PC-3 (cell line): ENCODE measurements around the gene MAPK1. TPM values are rescaled to one million over a fixed set of nuclear protein-coding genes. Genes with fewer than 3 reads are reported as not detected.

Source experiments
- ATAC-seq: fragments of 200-7000 bp; cut with Tn5 transposase; 2 replicates; pipeline ENCODE4 v1.9.1; 2020; ENCODE audit warnings: mild to moderate bottlenecking, moderate library complexity
- BruUV-seq: library from RNA; stranded (reverse); fragments of 400-500 nt; replicated peaks from 2 replicates; lab custom pipeline; 2021; lab: Mats Ljungman, UMichigan
- CTCF ChIA-PET: fragments of 300-600 bp; sonication (Branson Sonifier 250); formaldehyde crosslinking; loops from one replicate; lab custom pipeline; 2022; ENCODE audit warnings: antibody characterized with exemption; lab: Charles Lee
- POLR2A ChIA-PET: fragments of 300-600 bp; sonication (Branson Sonifier 250); formaldehyde crosslinking; loops from one replicate; lab custom pipeline; 2022; ENCODE audit warnings: antibody characterized with exemption; ENCODE audit not compliant: unreplicated experiment; lab: Charles Lee
- DNase-seq: peaks from one replicate; pipeline ENCODE4 v3.0.0-alpha.2; 2015
- H2AFZ ChIP-seq: fragments of 300-600 bp; sonication (generic); 2 replicates; pipeline ENCODE4 v1.6.0; 2016; ENCODE audit warnings: antibody characterized with exemption, low read length
- H3F3A ChIP-seq: fragments of 300-600 bp; sonication (generic); one replicate; pipeline ENCODE4 v1.6.0; 2017; ENCODE audit warnings: antibody characterized with exemption, low read length, control low read depth, mild to moderate bottlenecking; ENCODE audit not compliant: unreplicated experiment
- H3K27ac ChIP-seq: fragments of 300-600 bp; sonication (generic); 2 replicates; pipeline ENCODE4 v1.5.1; 2016; ENCODE audit warnings: mild to moderate bottlenecking, low read length
- H3K27me3 ChIP-seq: fragments of 300-600 bp; sonication (generic); 2 replicates; pipeline ENCODE4 v1.6.1; 2016; ENCODE audit warnings: low read length, mixed read lengths
- H3K36me3 ChIP-seq: fragments of 300-600 bp; sonication (generic); 2 replicates; pipeline ENCODE4 v1.6.1; 2016; ENCODE audit warnings: low read depth, mixed run types, low read length, mixed read lengths
- H3K4me1 ChIP-seq: fragments of 300-600 bp; sonication (generic); 2 replicates; pipeline ENCODE4 v1.5.1; 2016; ENCODE audit warnings: low read length; ENCODE audit not compliant: insufficient read depth
- H3K4me2 ChIP-seq: fragments of 300-600 bp; sonication (generic); 2 replicates; pipeline ENCODE4 v1.6.0; 2016; ENCODE audit warnings: low read length
- H3K4me3 ChIP-seq: fragments of 300-600 bp; sonication (generic); 2 replicates; pipeline ENCODE4 v1.5.1; 2016; ENCODE audit warnings: mild to moderate bottlenecking, low read length, mixed read lengths
- H3K79me2 ChIP-seq: fragments of 300-600 bp; sonication (generic); 2 replicates; pipeline ENCODE4 v1.6.1; 2017; ENCODE audit warnings: low read length, mixed read lengths
- H3K9ac ChIP-seq: fragments of 300-600 bp; sonication (generic); 2 replicates; pipeline ENCODE4 v1.6.0; 2016; ENCODE audit warnings: mild to moderate bottlenecking, low read length
- H3K9me2 ChIP-seq: fragments of 300-600 bp; sonication (generic); replicated peaks from 2 replicates; pipeline ENCODE4 v1.6.1; 2016; ENCODE audit warnings: mixed run types, low read length, mixed read lengths
- H3K9me3 ChIP-seq: fragments of 300-600 bp; sonication (generic); 2 replicates; pipeline ENCODE4 v1.6.1; 2016; ENCODE audit warnings: low read length, mixed read lengths
- H4K20me1 ChIP-seq: fragments of 300-600 bp; sonication (generic); 2 replicates; pipeline ENCODE4 v1.6.1; 2016; ENCODE audit warnings: low read length, mixed read lengths
- EZH2 ChIP-seq: fragments of 300-600 bp; sonication (generic); IDR thresholded peaks from one replicate; pipeline ENCODE4 v1.6.1; 2017; ENCODE audit warnings: antibody characterized with exemption, mild to moderate bottlenecking, low read length; ENCODE audit not compliant: unreplicated experiment
- EZH2phosphoT487 ChIP-seq: fragments of 300-600 bp; sonication (generic); IDR thresholded peaks from 2 replicates; pipeline ENCODE4 v1.6.1; 2018; ENCODE audit warnings: mild to moderate bottlenecking, antibody characterized with exemption, low read length, borderline replicate concordance
- intact Hi-C: fragments of 100-400 bp; cut with micrococcal nuclease; formaldehyde crosslinking; loops from 2 replicates; pipeline ENCODE4 v1.9.0; 2023
- total RNA-seq: library from RNA; depleted of rRNA; stranded (reverse); fragments of >200 nt; gene quantifications from 2 replicates; pipeline ENCODE4 v1.2.3, GENCODE V29; 2014
- TF ChIP-seq, protein P1 (sequence below): fragments of 300-600 bp; sonication (generic); conservative IDR thresholded peaks from 2 replicates; pipeline ENCODE4 v1.5.1; 2017; ENCODE audit warnings: antibody characterized with exemption, low read depth, mild to moderate bottlenecking, low read length

MAPK1 gene
- total RNA-seq, 1 experiment from 2014 or later, result 25.1 TPM

DNA sequence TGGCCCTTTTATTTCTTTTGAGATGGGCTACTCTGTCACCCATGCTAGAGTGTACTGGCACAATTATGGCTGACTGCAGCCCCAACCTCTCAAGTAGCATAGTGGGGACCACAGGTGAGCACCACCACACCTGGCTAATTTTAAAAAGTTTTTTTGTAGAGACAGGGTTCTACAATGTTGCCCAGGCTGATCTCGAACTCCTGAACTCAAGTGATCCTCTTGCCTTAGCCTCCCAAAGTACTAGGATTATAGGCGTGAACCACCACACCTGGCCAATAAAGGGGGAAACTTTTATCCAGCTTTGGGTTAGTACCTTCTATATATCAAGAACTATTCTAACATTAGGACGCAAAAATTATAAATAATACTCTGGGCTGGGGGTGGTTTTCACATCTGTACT, 52.1 kb downstream of the MAPK1 start:
- Histone ChIP-seq H3K79me2 (peaks cover 70% of the 10 kb centered on the region), H3K4me3 (no peak overlapping the region), H2AFZ (no peak overlapping the region), H3F3A (no peaks in the 10 kb centered on the region), H3K4me1 (peaks cover 16% of the 10 kb centered on the region), H3K9me2 (no peaks in the 10 kb centered on the region), H3K27ac (no peak overlapping the region), H3K36me3 (no peaks in the 10 kb centered on the region), H3K9ac (no peak overlapping the region), H4K20me1 (no peaks in the 10 kb centered on the region; the same call in 1 of the 2 replicates), H3K9me3 (no peaks in the 10 kb centered on the region), H3K27me3 (no peaks in the 10 kb centered on the region), H3K4me2 (no peak overlapping the region)
- TF ChIP-seq EZH2 (no peak), EZH2phosphoT487 (no peak)
- TF ChIP-seq, protein P1, sequence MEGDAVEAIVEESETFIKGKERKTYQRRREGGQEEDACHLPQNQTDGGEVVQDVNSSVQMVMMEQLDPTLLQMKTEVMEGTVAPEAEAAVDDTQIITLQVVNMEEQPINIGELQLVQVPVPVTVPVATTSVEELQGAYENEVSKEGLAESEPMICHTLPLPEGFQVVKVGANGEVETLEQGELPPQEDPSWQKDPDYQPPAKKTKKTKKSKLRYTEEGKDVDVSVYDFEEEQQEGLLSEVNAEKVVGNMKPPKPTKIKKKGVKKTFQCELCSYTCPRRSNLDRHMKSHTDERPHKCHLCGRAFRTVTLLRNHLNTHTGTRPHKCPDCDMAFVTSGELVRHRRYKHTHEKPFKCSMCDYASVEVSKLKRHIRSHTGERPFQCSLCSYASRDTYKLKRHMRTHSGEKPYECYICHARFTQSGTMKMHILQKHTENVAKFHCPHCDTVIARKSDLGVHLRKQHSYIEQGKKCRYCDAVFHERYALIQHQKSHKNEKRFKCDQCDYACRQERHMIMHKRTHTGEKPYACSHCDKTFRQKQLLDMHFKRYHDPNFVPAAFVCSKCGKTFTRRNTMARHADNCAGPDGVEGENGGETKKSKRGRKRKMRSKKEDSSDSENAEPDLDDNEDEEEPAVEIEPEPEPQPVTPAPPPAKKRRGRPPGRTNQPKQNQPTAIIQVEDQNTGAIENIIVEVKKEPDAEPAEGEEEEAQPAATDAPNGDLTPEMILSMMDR, result no peak
- DNase-seq, result no peak
- no TSS peak for BruUV-seq
- ATAC-seq, result no peak
- ChIA-PET CTCF (no interaction called here), POLR2A (no interaction called here)
- intact Hi-C loops, result loop anchor here (5.0 kb wide), 1 partner anchor 52 kb away; the partner anchor contains the start of gene MAPK1

DNA sequence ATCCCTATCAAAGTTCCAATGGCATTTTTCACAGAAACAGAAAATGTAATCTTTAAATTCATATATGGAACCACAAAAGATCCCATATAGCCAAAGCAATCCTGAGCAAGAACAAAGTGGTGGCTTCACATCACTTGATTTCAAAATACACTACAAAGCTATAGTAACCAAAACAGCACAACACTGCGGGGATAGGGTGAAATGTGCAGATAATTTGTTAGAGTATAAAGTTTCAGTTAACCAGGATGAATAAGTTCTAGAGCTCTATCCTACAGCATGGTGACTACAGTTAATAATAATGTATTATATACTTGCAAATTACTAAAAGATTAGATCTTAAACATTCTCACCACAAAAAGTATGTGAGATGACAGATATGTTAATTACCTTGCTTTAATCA, 55.5 kb downstream of the MAPK1 start:
- Histone ChIP-seq H3K27ac (no peak overlapping the region), H3K36me3 (0 out of 2 replicates have a peak, but pooled peaks cover 3% of the 10 kb centered on the region), H3K4me3 (no peak overlapping the region), H3K9me3 (no peaks in the 10 kb centered on the region), H3K9ac (no peak overlapping the region), H2AFZ (no peak overlapping the region), H3K9me2 (no peaks in the 10 kb centered on the region), H3K4me1 (peaks cover 10% of the 10 kb centered on the region), H3K79me2 (peaks cover 79% of the 10 kb centered on the region), H3K4me2 (no peak overlapping the region), H3K27me3 (no peaks in the 10 kb centered on the region), H4K20me1 (no peaks in the 10 kb centered on the region; the same call in 1 of the 2 replicates), H3F3A (no peaks in the 10 kb centered on the region)
- no peak for ATAC-seq
- DNase-seq, result no peak
- no TSS peak for BruUV-seq
- ChIA-PET POLR2A (no interaction called here), CTCF (no interaction called here)
- TF ChIP-seq EZH2 (no peak), EZH2phosphoT487 (no peak)
- TF ChIP-seq, protein P1, result no peak
- intact Hi-C loops, result no loop called here
